Osteoblast (primary cell): Measurements from ENCODE around the gene OR1M1. TPM values are rescaled to one million over a fixed set of nuclear protein-coding genes. Genes with fewer than 3 reads are reported as not detected.
A peak's percentile ranks its signal among the peaks of the same experiment; 100 is the strongest.

Experiments
- DNase-seq: peaks from one replicate; pipeline ENCODE4 v3.0.0; 2011; ENCODE audit warnings: low spot score, mixed read lengths; ENCODE audit not compliant: insufficient read length; ENCODE audit errors: missing footprints
- H2AFZ ChIP-seq: 2 replicates; pipeline ENCODE4 v1.6.0; 2011; ENCODE audit warnings: mild to moderate bottlenecking, low read length
- H3K27ac ChIP-seq: 2 replicates; pipeline ENCODE4 v1.5.1; 2011; ENCODE audit warnings: mild to moderate bottlenecking, low read depth, low read length, moderate library complexity
- H3K27me3 ChIP-seq: 2 replicates; pipeline ENCODE4 v1.6.0; 2012; ENCODE audit warnings: mild to moderate bottlenecking, control low read depth, inconsistent platforms, low read length, moderate library complexity; ENCODE audit not compliant: insufficient read depth
- H3K36me3 ChIP-seq: 2 replicates; pipeline ENCODE4 v1.5.1; 2011; ENCODE audit warnings: mild to moderate bottlenecking, low read length, control low read depth, moderate library complexity; ENCODE audit not compliant: insufficient read depth
- H3K4me1 ChIP-seq: 2 replicates; pipeline ENCODE4 v1.5.1; 2011; ENCODE audit warnings: mild to moderate bottlenecking, low read length, control low read depth, moderate library complexity; ENCODE audit not compliant: insufficient read depth
- H3K4me2 ChIP-seq: 2 replicates; pipeline ENCODE4 v1.6.0; 2011; ENCODE audit warnings: mild to moderate bottlenecking, low read length; ENCODE audit not compliant: insufficient read depth
- H3K4me3 ChIP-seq: fragments of 200-600 bp; sonication (generic); 3 replicates; pipeline ENCODE4 v1.5.1; 2012; ENCODE audit warnings: mild to moderate bottlenecking, low read length, inconsistent platforms; ENCODE audit not compliant: insufficient read depth
- H3K79me2 ChIP-seq: 2 replicates; pipeline ENCODE4 v1.6.0; 2012; ENCODE audit warnings: mild to moderate bottlenecking, low read length, control low read depth, inconsistent platforms; ENCODE audit not compliant: insufficient read depth
- H3K9me3 ChIP-seq: 2 replicates; pipeline ENCODE4 v1.5.1; 2011; ENCODE audit warnings: low read depth, low read length, control low read depth
- H4K20me1 ChIP-seq: 2 replicates; pipeline ENCODE4 v1.6.0; 2012; ENCODE audit warnings: mild to moderate bottlenecking, low read length, control low read depth; ENCODE audit not compliant: insufficient read depth
- CTCF ChIP-seq: IDR thresholded peaks from 2 replicates; pipeline ENCODE4 v1.5.1; 2011; ENCODE audit warnings: mild to moderate bottlenecking, low read depth, low read length, moderate library complexity; ENCODE audit errors: extremely low read depth
- total RNA-seq: library from RNA; depleted of rRNA; stranded (reverse); fragments of >200 nt; gene quantifications from 2 replicates; pipeline ENCODE4 v1.2.3, GENCODE V29; 2012

Gene OR1M1
- total RNA-seq, 1 donor: not detected

DNA sequence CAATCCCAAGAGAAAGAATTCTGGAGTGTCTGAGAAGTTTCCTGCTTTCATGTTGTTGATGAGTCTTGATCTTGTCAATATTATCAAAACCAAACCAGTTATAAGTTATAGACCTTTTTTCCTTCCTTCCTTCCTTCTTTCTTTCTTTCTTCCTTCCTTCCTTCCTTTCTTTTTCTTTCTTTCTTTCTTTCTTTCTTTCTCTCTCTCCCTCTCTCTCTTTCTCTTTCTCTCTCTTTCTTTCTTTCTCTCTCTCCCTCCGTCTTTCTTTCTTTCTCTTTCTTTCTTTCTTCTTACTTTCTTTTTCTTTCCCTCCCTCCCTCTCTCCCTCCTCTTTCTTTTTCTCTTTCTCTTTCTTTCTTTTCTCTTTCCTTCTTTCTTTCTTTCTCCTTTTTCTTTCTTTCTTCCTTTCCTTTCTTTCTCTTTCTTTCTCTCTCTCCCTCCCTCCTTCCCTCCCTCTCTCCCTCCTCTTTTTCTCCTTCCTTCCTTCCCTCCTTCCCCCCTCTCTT is 40.1 kb downstream of the OR1M1 start, which contains the start of gene OR7G3:
TSS of gene OR7G3 (minus strand) at position 51 of the 506 bp plus-strand sequence. CDS start at position 51, 0 bp downstream.
- H3K79me2 ChIP-seq: no peaks in the 10 kb centered on the region
- H3K27me3 ChIP-seq: no peaks in the 10 kb centered on the region
- no peaks in the 10 kb centered on the region for H3K4me1 ChIP-seq
- no peak within 1 kb of the TSS for H3K27ac ChIP-seq
- H3K36me3 ChIP-seq: no peaks in the 10 kb centered on the region
- H2AFZ ChIP-seq: no peak within 1 kb of the TSS
- no peaks in the 10 kb centered on the region for H4K20me1 ChIP-seq
- peak; percentile 64 for DNase-seq
- H3K4me3 ChIP-seq: no peak within 1 kb of the TSS
- no peak for TF ChIP-seq CTCF
- no peak within 1 kb of the TSS for H3K4me2 ChIP-seq
- no peaks in the 10 kb centered on the region for H3K9me3 ChIP-seq

DNA sequence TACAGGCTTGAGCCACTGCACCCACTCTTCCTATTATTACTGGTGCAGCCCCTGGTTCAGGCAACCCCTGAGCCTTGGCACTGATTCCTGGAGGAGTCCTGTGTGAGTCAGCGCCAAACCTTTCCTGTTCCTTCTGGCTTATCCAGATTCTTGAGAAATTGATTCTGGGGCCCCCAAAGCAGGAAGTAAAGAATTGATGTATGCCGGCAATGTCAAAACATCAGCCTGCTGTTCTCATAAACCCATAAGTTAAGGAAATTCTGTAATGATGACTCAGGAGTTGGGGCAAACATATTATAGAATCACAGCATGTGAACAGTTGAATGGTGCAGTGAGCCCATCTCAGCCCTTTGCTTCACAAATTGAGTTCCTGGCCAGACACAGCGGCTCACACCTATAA is 41.3 kb downstream of the OR1M1 start:
- H3K36me3 ChIP-seq: no peaks in the 10 kb centered on the region
- no peaks in the 10 kb centered on the region for H3K79me2 ChIP-seq
- no peak overlapping the region for H2AFZ ChIP-seq
- no peaks in the 10 kb centered on the region for H4K20me1 ChIP-seq
- H3K4me2 ChIP-seq: no peak overlapping the region
- no peak for TF ChIP-seq CTCF
- no peak overlapping the region for H3K27ac ChIP-seq
- no peaks in the 10 kb centered on the region for H3K4me1 ChIP-seq
- H3K4me3 ChIP-seq: no peak overlapping the region
- DNase-seq: no peak
- H3K9me3 ChIP-seq: no peaks in the 10 kb centered on the region
- H3K27me3 ChIP-seq: no peaks in the 10 kb centered on the region

GRCh38 chr19:9130965-9131364 is 44.1 kb downstream of the OR1M1 start:
- Histone ChIP-seq H3K36me3 (no peaks in the 10 kb centered on the region), H2AFZ (no peak overlapping the region), H3K27me3 (no peaks in the 10 kb centered on the region), H4K20me1 (no peaks in the 10 kb centered on the region), H3K4me1 (no peaks in the 10 kb centered on the region), H3K9me3 (no peaks in the 10 kb centered on the region), H3K4me3 (no peak overlapping the region), H3K4me2 (no peak overlapping the region), H3K79me2 (no peaks in the 10 kb centered on the region), H3K27ac (no peak overlapping the region)
- no peak for TF ChIP-seq CTCF
- no peak for DNase-seq

- no peak for DNase-seq
- no peak overlapping the region for H2AFZ ChIP-seq
- no peak overlapping the region for H3K4me2 ChIP-seq
- H3K36me3 ChIP-seq: no peaks in the 10 kb centered on the region
- H3K27me3 ChIP-seq: no peaks in the 10 kb centered on the region
- H3K79me2 ChIP-seq: no peaks in the 10 kb centered on the region
- no peaks in the 10 kb centered on the region for H4K20me1 ChIP-seq
- H3K4me1 ChIP-seq: no peaks in the 10 kb centered on the region
- H3K4me3 ChIP-seq: no peak overlapping the region
- no peaks in the 10 kb centered on the region for H3K9me3 ChIP-seq
- H3K27ac ChIP-seq: no peak overlapping the region
- TF ChIP-seq CTCF: no peak
These were observed 45.6 kb downstream of the OR1M1 start for GRCh38 chr19:9132422-9132821.
